ENCODE data around the gene GRID2.
"Not testable (repeated sequence)": the region's sequence is repeated elsewhere in the genome, so short reads cannot be mapped to it uniquely, and the experiment has no call there.

GRID2 gene

DNA sequence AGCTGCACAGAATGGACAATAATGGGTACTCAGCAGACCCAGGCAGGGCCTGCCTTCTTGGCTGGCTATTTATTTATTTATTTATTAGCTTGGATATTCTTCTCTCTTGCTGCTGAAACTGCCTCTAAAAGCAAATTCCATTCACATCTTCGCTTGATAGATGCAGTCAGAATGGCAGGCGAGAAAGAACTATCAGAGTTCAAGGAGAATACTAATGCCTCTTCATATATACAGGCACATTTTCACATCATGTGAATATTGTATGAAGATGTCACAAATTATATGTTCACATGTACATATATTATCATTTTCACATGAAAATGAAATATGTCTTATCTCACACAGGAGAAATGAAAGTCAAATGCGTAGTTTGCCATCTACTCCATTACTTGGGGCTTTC, 1045.1 kb downstream of the GRID2 start:
- TF ChIP-seq, protein P1, sequence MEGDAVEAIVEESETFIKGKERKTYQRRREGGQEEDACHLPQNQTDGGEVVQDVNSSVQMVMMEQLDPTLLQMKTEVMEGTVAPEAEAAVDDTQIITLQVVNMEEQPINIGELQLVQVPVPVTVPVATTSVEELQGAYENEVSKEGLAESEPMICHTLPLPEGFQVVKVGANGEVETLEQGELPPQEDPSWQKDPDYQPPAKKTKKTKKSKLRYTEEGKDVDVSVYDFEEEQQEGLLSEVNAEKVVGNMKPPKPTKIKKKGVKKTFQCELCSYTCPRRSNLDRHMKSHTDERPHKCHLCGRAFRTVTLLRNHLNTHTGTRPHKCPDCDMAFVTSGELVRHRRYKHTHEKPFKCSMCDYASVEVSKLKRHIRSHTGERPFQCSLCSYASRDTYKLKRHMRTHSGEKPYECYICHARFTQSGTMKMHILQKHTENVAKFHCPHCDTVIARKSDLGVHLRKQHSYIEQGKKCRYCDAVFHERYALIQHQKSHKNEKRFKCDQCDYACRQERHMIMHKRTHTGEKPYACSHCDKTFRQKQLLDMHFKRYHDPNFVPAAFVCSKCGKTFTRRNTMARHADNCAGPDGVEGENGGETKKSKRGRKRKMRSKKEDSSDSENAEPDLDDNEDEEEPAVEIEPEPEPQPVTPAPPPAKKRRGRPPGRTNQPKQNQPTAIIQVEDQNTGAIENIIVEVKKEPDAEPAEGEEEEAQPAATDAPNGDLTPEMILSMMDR (IDR thresholded peaks at IDR 0.05; ENCODE audit: unreplicated experiment in 3 of 3), result no peak
- Mint-ChIP-seq H3K4me1 (no peaks in the 10 kb centered on the region), H3K27me3 (ENCODE audit: low read depth) (peaks cover 4% of the 10 kb centered on the region), H3K9me3 (peaks cover 6% of the 10 kb centered on the region), H3K36me3 (ENCODE audit: low read depth) (no peaks in the 10 kb centered on the region), H3K27ac (no peak overlapping the region), H3K4me3 (no peak overlapping the region)

DNA sequence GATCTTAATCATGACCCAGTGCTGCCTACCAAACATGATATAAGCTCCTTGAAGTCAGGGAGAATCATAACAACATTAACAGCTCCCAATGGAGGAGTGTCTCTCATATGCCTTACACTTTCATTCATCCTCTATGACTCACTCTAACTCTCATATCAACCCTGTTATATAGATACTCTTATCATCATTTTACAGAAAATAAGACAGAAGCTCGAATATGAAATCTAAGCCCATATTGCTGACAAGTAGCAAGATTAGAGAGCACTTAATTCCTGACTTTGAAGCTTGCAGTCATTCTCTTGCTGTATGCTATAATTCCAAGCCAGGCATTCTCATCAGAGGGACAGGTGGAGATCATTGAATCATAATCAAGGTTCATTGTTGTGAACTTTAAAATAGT, 1048.1 kb downstream of the GRID2 start:
- no peaks in the 10 kb centered on the region for H3K9me3 Mint-ChIP-seq
- H3K27me3 Mint-ChIP-seq (ENCODE audit: low read depth), result peaks cover 4% of the 10 kb centered on the region
- H3K36me3 Mint-ChIP-seq (ENCODE audit: low read depth), result no peaks in the 10 kb centered on the region
- H3K4me3 Mint-ChIP-seq, result no peak overlapping the region
- H3K27ac Mint-ChIP-seq, result no peak overlapping the region
- H3K4me1 Mint-ChIP-seq, result no peaks in the 10 kb centered on the region
- TF ChIP-seq, protein P1 (IDR thresholded peaks at IDR 0.05; ENCODE audit: unreplicated experiment in 3 of 3), result no peak

DNA sequence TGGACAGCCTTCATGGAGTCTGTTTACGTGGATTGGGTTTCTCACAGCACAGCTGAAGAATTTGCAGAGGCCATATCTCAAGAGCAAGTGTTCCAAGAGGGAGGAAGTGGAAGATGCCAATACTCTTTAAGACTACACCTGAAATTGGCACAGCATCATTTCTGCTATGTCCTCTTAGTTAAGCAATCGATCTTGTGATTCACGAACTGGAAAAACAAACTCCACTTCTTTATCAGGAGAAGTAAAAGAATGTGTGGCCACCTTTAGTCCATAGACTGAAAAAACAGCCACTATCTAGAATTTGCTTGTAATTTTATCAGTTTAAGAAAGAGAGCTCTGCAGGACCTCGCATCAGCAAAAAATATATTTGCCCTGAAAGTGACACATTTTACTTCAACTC, 1051.6 kb downstream of the GRID2 start:
- peaks cover 4% of the 10 kb centered on the region for H3K27me3 Mint-ChIP-seq (ENCODE audit: low read depth)
- H3K36me3 Mint-ChIP-seq (ENCODE audit: low read depth), result no peaks in the 10 kb centered on the region
- TF ChIP-seq, protein P1 (IDR thresholded peaks at IDR 0.05; ENCODE audit: unreplicated experiment in 3 of 3), result no peak
- no peaks in the 10 kb centered on the region for H3K4me1 Mint-ChIP-seq
- no peak overlapping the region for H3K4me3 Mint-ChIP-seq
- no peak overlapping the region for H3K27ac Mint-ChIP-seq
- no peaks in the 10 kb centered on the region for H3K9me3 Mint-ChIP-seq

DNA sequence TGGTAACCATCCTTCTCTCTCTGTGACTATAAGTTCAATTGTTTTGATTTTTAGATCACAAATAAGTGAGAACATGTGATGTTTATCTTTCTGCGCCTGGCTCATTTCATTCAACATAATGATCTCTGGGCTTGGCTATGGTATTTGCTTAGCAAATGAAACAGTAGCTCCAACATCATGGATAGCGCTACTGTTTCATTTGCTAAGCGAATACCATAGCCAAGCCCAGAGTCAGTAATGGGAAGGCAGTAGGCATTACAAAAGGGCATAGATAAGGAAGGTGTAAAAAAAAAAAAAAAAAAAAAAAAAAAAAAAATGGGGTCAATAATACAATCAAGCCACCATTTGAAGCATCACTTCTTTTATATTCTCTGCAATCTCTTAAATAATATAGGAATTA, 1055.8 kb downstream of the GRID2 start:
- Mint-ChIP-seq H3K36me3 (ENCODE audit: low read depth) (no peaks in the 10 kb centered on the region), H3K27me3 (ENCODE audit: low read depth) (no peaks in the 10 kb centered on the region), H3K9me3 (peaks cover 6% of the 10 kb centered on the region), H3K4me1 (no peaks in the 10 kb centered on the region), H3K4me3 (no peak overlapping the region), H3K27ac (no peak overlapping the region)
- TF ChIP-seq, protein P1 (IDR thresholded peaks at IDR 0.05; ENCODE audit: unreplicated experiment in 3 of 3), result no peak

DNA sequence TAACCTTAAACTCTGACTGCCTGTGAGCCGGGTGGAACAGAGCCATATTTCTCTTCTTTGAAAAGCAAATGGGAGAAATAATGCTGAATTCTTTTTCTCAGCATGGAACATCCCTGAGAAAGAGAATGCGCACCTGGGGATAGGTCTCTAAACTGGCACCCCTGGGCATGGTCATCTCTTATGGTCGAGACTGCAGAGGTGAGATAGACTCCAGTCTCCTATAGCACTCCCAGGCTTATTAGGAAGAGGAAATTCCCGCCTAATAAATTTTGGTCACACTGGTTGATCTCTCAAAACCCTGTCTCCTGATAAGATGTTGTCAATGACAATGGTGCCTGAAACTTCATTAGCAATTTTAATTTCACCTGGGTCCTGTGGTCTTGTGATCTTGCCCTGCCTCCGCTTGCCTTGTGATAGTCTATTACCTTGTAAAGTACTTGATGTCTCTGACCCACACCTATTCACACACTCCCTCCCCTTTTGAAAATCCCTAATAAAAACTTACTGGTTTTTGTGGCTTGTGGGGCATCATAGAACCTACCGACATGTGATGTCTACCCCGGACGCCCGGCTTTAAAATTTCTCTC, 1062.5 kb downstream of the GRID2 start:
- H3K9me3 Mint-ChIP-seq, result peaks cover 16% of the 10 kb centered on the region
- not testable (repeated sequence) for H3K4me3 Mint-ChIP-seq; H3K36me3 Mint-ChIP-seq (ENCODE audit: low read depth); H3K27ac Mint-ChIP-seq; H3K27me3 Mint-ChIP-seq (ENCODE audit: low read depth); H3K4me1 Mint-ChIP-seq

DNA sequence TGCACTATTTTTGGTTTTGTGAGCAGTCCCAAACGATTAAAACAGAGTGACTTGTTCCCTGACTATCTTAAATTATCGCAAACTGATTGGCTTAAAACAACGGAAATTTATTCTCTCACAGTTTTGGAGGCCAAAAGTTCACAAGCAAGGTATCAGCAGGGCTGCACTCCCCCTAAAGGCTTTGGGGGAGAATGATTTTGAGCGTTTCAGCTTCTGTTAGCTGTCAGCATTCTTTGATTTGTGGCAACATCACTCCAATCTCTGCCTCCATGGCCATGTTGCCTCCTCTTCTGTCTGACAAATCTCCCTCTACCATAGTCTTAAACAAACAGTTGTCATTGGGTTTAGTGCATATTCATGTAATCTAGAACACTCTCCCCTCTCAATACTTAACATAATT, 1065.2 kb downstream of the GRID2 start:
- H3K36me3 Mint-ChIP-seq (ENCODE audit: low read depth), result no peaks in the 10 kb centered on the region
- H3K4me1 Mint-ChIP-seq, result no peaks in the 10 kb centered on the region
- H3K4me3 Mint-ChIP-seq, result no peak overlapping the region
- H3K27me3 Mint-ChIP-seq (ENCODE audit: low read depth), result no peaks in the 10 kb centered on the region
- H3K9me3 Mint-ChIP-seq, result peaks cover 10% of the 10 kb centered on the region
- TF ChIP-seq, protein P1 (IDR thresholded peaks at IDR 0.05; ENCODE audit: unreplicated experiment in 3 of 3), result no peak
- no peak overlapping the region for H3K27ac Mint-ChIP-seq

Data from nephron (organoid).